Medulla oblongata (tissue), 1 donor: Measurements from ENCODE around the gene NDUFV3.
"Not testable (repeated sequence)": the region's sequence is repeated elsewhere in the genome, so short reads cannot be mapped to it uniquely, and the experiment has no call there.

Experiments used
- DNase-seq: peaks from one replicate; pipeline ENCODE4 v3.0.0-alpha.2; 2015; ENCODE audit errors: extremely low spot score

Gene NDUFV3

GRCh38 chr21:42857216-42857615 is 35.9 kb upstream of the NDUFV3 start:
- no peak for DNase-seq

- DNase-seq: no peak
These were observed 34.8 kb upstream of the NDUFV3 start for GRCh38 chr21:42858185-42858847.

- no peak for DNase-seq
These were observed 33.9 kb upstream of the NDUFV3 start for GRCh38 chr21:42858957-42859890.

GRCh38 chr21:42859891-42860230 is 33.2 kb upstream of the NDUFV3 start:
- DNase-seq: no peak

GRCh38 chr21:42860345-42860744 is 32.8 kb upstream of the NDUFV3 start:
- DNase-seq: no peak

- DNase-seq: peak; percentile 15
These were observed 31.7 kb upstream of the NDUFV3 start for GRCh38 chr21:42861311-42861847.

- no peak for DNase-seq
These were observed 31.2 kb upstream of the NDUFV3 start for GRCh38 chr21:42861848-42862400.

- no peak for DNase-seq
These were observed 30.2 kb upstream of the NDUFV3 start for GRCh38 chr21:42862774-42863503.

- no peak for DNase-seq
These were observed 29.6 kb upstream of the NDUFV3 start for GRCh38 chr21:42863504-42863870.

GRCh38 chr21:42864286-42864685 is 28.8 kb upstream of the NDUFV3 start:
- DNase-seq: no peak

- peak; percentile 65 for DNase-seq
These were observed 28.0 kb upstream of the NDUFV3 start for GRCh38 chr21:42864815-42865775.

GRCh38 chr21:42865776-42866160 is 27.3 kb upstream of the NDUFV3 start:
- peak; percentile 28 for DNase-seq

- DNase-seq: no peak
These were observed 24.9 kb upstream of the NDUFV3 start for GRCh38 chr21:42868196-42868595.

GRCh38 chr21:42873096-42873495 is 20.0 kb upstream of the NDUFV3 start:
- DNase-seq: no peak

- not testable (repeated sequence) for DNase-seq
These were observed 17.3 kb upstream of the NDUFV3 start for GRCh38 chr21:42875811-42876210.

- DNase-seq: no peak
These were observed 14.5 kb upstream of the NDUFV3 start for GRCh38 chr21:42878678-42878992.

- peak; percentile 98 for DNase-seq
These were observed 13.9 kb upstream of the NDUFV3 start, which contains the start of gene WDR4 for GRCh38 chr21:42878993-42879787. Gene WDR4, minus strand, starts transcription at chr21:42879539. Its CDS starts 44 bp downstream, at chr21:42879495.

GRCh38 chr21:42880352-42880751 is 12.8 kb upstream of the NDUFV3 start:
- DNase-seq: no peak

GRCh38 chr21:42883921-42884320 is 9.2 kb upstream of the NDUFV3 start:
- DNase-seq: no peak

GRCh38 chr21:42887326-42887725 is 5.8 kb upstream of the NDUFV3 start:
- no peak for DNase-seq
